IPS-18a (cell line): ENCODE data around the gene DNAH2.
A peak's percentile ranks its signal among the peaks of the same experiment; 100 is the strongest.

ENCODE experiments used
- H3K27ac ChIP-seq: one replicate; pipeline ENCODE4 v1.5.1; 2013; ENCODE audit warnings: low read length
- H3K27me3 ChIP-seq: one replicate; pipeline ENCODE4 v1.6.1; 2013; ENCODE audit warnings: mild to moderate bottlenecking, low read length; ENCODE audit not compliant: control insufficient read depth, insufficient read depth
- H3K36me3 ChIP-seq: one replicate; pipeline ENCODE4 v1.6.1; 2013; ENCODE audit warnings: low read depth, low read length; ENCODE audit not compliant: control insufficient read depth
- H3K4me1 ChIP-seq: one replicate; pipeline ENCODE4 v1.6.1; 2013; ENCODE audit warnings: low read depth, low read length; ENCODE audit not compliant: control insufficient read depth
- H3K4me3 ChIP-seq: one replicate; pipeline ENCODE4 v1.5.1; 2013; ENCODE audit warnings: low read length
- H3K9ac ChIP-seq: one replicate; pipeline ENCODE4 v1.6.1; 2013; ENCODE audit warnings: mild to moderate bottlenecking, low read length, moderate library complexity
- H3K9me3 ChIP-seq: one replicate; pipeline ENCODE4 v1.6.1; 2013; ENCODE audit warnings: low read depth, low read length; ENCODE audit not compliant: control insufficient read depth

Gene DNAH2

GRCh38 chr17:7687908-7688807, 29.4 kb upstream of the DNAH2 start, which contains the start of gene WRAP53:
Gene WRAP53 (plus strand): TSS chr17:7688477. CDS start chr17:7688649, 172 bp downstream.
- Histone ChIP-seq H3K4me1 (peaks cover 14% of the 10 kb centered on the region), H3K9ac (peak within 1 kb of the TSS; percentile 98), H3K27ac (peak within 1 kb of the TSS; percentile 93), H3K9me3 (no peaks in the 10 kb centered on the region), H3K36me3 (peaks cover 5% of the 10 kb centered on the region), H3K4me3 (peak within 1 kb of the TSS; percentile 86), H3K27me3 (no peaks in the 10 kb centered on the region)

- Histone ChIP-seq H3K9me3 (no peaks in the 10 kb centered on the region), H3K27ac (peak overlapping the region; percentile 44), H3K4me1 (peaks cover 14% of the 10 kb centered on the region), H3K36me3 (peaks cover 2% of the 10 kb centered on the region), H3K27me3 (no peaks in the 10 kb centered on the region), H3K9ac (peak overlapping the region; percentile 81), H3K4me3 (peak overlapping the region; percentile 86)
These were observed 28.7 kb upstream of the DNAH2 start for GRCh38 chr17:7688808-7689316.

GRCh38 chr17:7695586-7695985, 22.0 kb upstream of the DNAH2 start:
- peaks cover 7% of the 10 kb centered on the region for H3K36me3 ChIP-seq
- H3K9ac ChIP-seq: no peak overlapping the region
- no peak overlapping the region for H3K4me3 ChIP-seq
- H3K4me1 ChIP-seq: no peaks in the 10 kb centered on the region
- no peaks in the 10 kb centered on the region for H3K27me3 ChIP-seq
- H3K27ac ChIP-seq: no peak overlapping the region
- H3K9me3 ChIP-seq: no peaks in the 10 kb centered on the region

GRCh38 chr17:7697828-7698588, 19.5 kb upstream of the DNAH2 start:
- Histone ChIP-seq H3K9me3 (no peaks in the 10 kb centered on the region), H3K27ac (no peak overlapping the region), H3K27me3 (no peaks in the 10 kb centered on the region), H3K4me1 (peaks cover 1% of the 10 kb centered on the region), H3K36me3 (peaks cover 15% of the 10 kb centered on the region), H3K9ac (no peak overlapping the region), H3K4me3 (no peak overlapping the region)

- H3K9me3 ChIP-seq: no peaks in the 10 kb centered on the region
- peaks cover 10% of the 10 kb centered on the region for H3K36me3 ChIP-seq
- H3K27ac ChIP-seq: no peak overlapping the region
- peaks cover 16% of the 10 kb centered on the region for H3K4me1 ChIP-seq
- H3K4me3 ChIP-seq: no peak overlapping the region
- peaks cover 10% of the 10 kb centered on the region for H3K27me3 ChIP-seq
- no peak overlapping the region for H3K9ac ChIP-seq
These were observed 17.0 kb upstream of the DNAH2 start for GRCh38 chr17:7700510-7700909.

GRCh38 chr17:7701681-7702080, 15.9 kb upstream of the DNAH2 start:
- Histone ChIP-seq H3K27me3 (peaks cover 21% of the 10 kb centered on the region), H3K9ac (no peak overlapping the region), H3K9me3 (no peaks in the 10 kb centered on the region), H3K36me3 (peaks cover 8% of the 10 kb centered on the region), H3K4me3 (no peak overlapping the region), H3K27ac (no peak overlapping the region), H3K4me1 (peaks cover 24% of the 10 kb centered on the region)

GRCh38 chr17:7702776-7703175, 14.8 kb upstream of the DNAH2 start:
- peak overlapping the region; percentile 65 for H3K9ac ChIP-seq

GRCh38 chr17:7703584-7704479, 13.7 kb upstream of the DNAH2 start:
- peak overlapping the region; percentile 65 for H3K9ac ChIP-seq
- H3K27me3 ChIP-seq: peaks cover 23% of the 10 kb centered on the region
- peak overlapping the region; percentile 62 for H3K4me3 ChIP-seq
- H3K9me3 ChIP-seq: no peaks in the 10 kb centered on the region
- H3K36me3 ChIP-seq: peaks cover 8% of the 10 kb centered on the region
- peak overlapping the region; percentile 29 for H3K27ac ChIP-seq
- peaks cover 24% of the 10 kb centered on the region for H3K4me1 ChIP-seq

More at GRCh38 chr17:7702776-7703175, 14.8 kb upstream of the DNAH2 start:
- Histone ChIP-seq H3K27ac (peak overlapping the region; percentile 69), H3K27me3 (peaks cover 23% of the 10 kb centered on the region), H3K4me3 (no peak overlapping the region), H3K9me3 (no peaks in the 10 kb centered on the region), H3K4me1 (peaks cover 24% of the 10 kb centered on the region), H3K36me3 (peaks cover 8% of the 10 kb centered on the region)

- Histone ChIP-seq H3K27me3 (peaks cover 23% of the 10 kb centered on the region), H3K9ac (peak within 1 kb of the TSS; percentile 65), H3K4me3 (peak within 1 kb of the TSS; percentile 62)
These were observed 12.8 kb upstream of the DNAH2 start, which contains the start of gene EFNB3 for GRCh38 chr17:7704601-7705268. Gene EFNB3 (plus strand): TSS chr17:7705202. CDS start chr17:7705599, 397 bp downstream.

More at GRCh38 chr17:7704601-7705268, 12.8 kb upstream of the DNAH2 start, which contains the start of gene EFNB3:
- Histone ChIP-seq H3K9me3 (no peaks in the 10 kb centered on the region), H3K4me1 (peaks cover 24% of the 10 kb centered on the region), H3K36me3 (peaks cover 8% of the 10 kb centered on the region), H3K27ac (peak within 1 kb of the TSS; percentile 29)
